AG10803 (cell line): ENCODE measurements around the gene MAP6D1.

Source experiments
- DNase-seq: peaks from one replicate; pipeline ENCODE4 v3.0.0; 2010; ENCODE audit warnings: low read depth
- H3K4me3 ChIP-seq: 2 replicates; pipeline ENCODE4 v1.5.1; 2011; ENCODE audit warnings: mild to moderate bottlenecking, low read length, control low read depth
- TF ChIP-seq, protein P1 (sequence below): conservative IDR thresholded peaks from 2 replicates; pipeline ENCODE4 v1.5.1; 2011; ENCODE audit warnings: mild to moderate bottlenecking, low read length, control low read depth, inconsistent platforms

Gene MAP6D1

DNA sequence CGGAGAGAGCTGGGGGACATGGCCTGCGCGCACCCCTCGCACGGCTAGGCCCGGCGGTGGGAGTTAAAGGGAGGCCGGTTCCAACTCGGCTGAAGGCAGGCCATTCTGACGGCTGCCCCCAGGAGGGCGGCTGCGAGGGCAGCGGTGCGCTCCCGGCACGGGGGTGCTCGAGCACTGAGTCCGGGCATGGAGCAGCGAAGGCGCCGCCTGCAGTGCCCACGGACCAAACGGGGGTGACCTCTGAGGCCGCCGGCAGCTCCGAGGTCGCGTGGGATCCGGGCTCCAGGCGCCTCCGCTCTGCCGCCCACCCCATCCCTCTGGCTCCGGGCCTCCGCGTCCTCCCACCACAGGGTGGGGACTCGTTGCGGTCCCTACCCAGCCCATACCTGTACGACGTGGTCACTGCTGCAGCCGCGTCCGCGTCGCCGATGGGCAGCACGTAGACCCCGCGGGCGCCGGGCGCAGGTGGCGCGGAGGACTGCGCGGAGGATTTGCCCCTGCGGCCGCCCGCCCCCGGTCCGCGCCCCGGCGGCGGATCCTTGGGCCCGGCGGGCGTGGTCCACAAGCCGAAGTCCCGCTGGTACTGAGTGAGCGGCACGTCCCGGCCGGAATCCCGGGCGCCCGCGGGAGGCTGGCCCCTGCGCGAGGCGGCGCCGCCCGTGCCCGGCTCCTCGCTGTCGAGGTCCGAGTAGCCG, 469 bp downstream of the MAP6D1 start:
- H3K4me3 ChIP-seq, result peak overlapping the region; percentile 67
- no peak for DNase-seq
- TF ChIP-seq, protein P1, sequence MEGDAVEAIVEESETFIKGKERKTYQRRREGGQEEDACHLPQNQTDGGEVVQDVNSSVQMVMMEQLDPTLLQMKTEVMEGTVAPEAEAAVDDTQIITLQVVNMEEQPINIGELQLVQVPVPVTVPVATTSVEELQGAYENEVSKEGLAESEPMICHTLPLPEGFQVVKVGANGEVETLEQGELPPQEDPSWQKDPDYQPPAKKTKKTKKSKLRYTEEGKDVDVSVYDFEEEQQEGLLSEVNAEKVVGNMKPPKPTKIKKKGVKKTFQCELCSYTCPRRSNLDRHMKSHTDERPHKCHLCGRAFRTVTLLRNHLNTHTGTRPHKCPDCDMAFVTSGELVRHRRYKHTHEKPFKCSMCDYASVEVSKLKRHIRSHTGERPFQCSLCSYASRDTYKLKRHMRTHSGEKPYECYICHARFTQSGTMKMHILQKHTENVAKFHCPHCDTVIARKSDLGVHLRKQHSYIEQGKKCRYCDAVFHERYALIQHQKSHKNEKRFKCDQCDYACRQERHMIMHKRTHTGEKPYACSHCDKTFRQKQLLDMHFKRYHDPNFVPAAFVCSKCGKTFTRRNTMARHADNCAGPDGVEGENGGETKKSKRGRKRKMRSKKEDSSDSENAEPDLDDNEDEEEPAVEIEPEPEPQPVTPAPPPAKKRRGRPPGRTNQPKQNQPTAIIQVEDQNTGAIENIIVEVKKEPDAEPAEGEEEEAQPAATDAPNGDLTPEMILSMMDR, result peak; percentile 3; the same call in 1 of the 2 replicates

DNA sequence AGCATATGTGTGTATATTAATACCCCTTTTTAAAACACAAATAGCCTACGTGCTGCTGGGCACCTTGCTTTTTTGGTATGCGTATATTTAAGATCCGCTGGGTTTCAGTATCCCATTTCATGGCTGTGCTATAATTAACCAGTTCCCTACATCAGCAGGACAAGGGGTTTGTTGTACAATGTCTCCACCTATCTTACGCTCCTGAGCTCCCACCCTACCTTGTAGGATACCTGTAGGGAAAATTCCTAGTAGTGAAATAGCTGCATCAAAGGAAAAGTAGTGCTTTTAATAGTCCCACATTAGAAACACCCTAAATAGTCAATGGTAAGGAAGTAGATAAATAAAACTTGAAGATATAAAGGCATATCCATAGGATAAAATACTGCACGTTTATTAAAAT, 1.4 kb downstream of the MAP6D1 start:
- TF ChIP-seq, protein P1, result no peak
- DNase-seq, result no peak
- H3K4me3 ChIP-seq, result no peak overlapping the region

DNA sequence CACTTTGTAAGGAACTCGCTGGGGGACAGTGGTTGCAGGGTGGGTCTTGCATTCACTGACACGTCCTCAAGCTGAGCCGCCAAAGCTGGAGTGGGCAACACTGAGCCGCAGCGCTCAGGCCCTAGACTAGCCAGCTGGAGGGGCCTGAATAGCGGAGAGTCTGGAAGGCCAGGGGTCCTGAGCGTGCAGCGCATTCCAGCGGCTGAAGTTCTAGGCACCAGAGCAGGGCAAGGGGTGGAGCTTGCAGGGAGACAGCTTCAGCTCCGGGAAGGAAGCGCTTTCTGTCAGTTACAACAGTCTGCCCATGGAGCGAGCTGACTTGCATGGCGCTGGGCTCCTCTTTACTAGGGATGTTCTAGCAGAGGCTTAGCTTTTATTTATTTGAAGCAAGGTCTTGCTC, 2.7 kb downstream of the MAP6D1 start:
- DNase-seq, result no peak
- TF ChIP-seq, protein P1, result no peak
- no peak overlapping the region for H3K4me3 ChIP-seq

DNA sequence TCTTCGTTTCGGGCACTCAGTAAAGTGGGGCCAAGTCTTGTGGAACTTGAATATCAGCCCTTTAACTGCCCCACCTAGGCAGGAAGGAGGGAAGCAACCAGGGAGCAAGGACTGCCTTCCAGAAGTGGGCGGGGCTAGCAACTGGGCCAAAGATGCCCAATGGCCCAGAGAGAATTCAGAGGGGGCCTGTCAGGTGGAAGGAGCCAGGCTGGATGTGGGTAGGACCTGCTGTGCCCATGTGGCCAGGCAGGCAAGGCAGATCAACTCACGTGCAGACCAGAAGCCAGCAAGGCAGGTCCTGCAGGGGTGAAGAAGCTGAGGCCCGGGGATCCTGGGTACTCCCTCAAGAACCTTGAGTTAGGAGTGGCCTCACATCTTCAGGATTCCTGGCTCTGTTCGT, 5.5 kb downstream of the MAP6D1 start:
- TF ChIP-seq, protein P1, result no peak

DNA sequence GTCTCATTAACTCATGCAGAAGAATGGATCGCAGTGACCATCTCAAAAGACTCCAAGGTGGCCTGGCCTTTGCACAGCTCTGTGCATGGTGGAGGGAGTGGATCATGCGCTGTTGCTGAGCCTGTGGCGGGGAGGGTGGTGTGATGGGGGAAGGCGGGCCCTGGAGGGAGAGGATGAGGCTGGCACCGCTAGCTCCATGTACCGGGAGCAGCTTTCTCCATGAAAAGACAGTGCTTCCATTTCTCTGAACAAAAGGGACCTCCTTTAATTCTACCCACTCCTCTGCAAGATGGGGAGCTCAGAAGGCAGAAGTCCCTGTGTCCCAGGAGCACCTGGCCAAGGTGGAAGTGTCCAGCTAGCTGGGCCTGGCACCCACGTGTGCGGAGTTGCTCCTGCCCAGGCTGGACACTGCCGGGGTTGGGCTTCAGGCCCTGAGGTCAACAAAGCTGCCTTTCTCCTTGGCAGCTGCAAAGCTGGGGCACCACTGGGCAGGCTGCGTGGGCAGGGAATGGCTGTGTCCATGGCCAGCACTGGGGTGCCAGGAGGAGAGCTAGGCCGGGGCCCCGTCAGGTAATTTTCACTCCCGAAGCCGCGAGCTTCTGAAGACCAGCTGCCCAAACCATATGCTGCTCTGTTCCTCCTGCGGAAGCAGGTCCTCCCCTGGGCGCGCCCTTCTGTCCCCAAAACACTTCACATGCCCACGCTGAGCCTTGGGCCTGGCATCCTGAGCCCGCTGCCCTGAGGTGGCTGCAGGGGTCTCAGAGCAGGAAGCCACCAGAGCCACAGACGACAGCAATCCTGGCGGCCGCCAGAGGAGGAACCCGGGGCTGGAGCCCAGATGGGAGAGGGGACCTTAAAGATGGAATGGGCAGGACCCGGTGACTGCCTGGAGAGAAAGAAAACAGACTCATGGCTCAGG, 6.4 kb downstream of the MAP6D1 start:
- DNase-seq, result no peak
- TF ChIP-seq, protein P1, result no peak
- no peak overlapping the region for H3K4me3 ChIP-seq

More for the DNA sequence above, 5.5 kb downstream of the MAP6D1 start:
- no peak overlapping the region for H3K4me3 ChIP-seq
- DNase-seq, result no peak

DNA sequence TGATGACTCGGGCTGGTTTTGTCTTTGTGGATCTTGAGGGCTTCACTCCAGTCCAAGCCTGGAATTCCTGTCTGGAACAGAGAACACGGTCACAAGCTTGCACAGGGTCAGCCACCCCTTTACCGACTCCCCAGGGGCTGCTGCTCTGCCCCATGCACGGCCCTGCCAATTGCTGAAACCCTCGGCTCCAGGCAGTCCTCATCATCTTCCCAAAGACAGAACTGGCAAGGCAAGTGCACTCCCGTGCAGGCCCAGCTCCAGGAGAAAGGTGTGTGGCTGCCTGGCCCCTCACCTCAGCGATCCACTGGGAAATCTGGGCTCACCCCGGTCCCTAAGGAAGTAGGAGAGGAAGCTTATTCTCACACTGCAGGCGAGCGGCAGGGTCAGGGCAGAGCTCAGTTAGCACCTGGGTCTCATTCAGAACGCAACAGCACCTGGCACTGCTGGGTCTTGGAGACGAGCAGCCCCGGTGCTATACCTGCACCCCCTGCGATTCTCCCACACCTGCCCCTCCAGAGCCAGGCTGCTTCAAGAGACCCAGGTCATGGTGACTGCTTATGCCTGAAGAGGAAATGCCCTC, 7.2 kb downstream of the MAP6D1 start:
- DNase-seq, result no peak
- TF ChIP-seq, protein P1, result no peak
- no peak overlapping the region for H3K4me3 ChIP-seq
